OCI-LY7 (cell line): ENCODE results near the gene NUCB1. TPM values are rescaled to one million over a fixed set of nuclear protein-coding genes. Genes with fewer than 3 reads are reported as not detected.
A peak's percentile ranks its signal among the peaks of the same experiment; 100 is the strongest.

ENCODE experiments used
- BruUV-seq: library from RNA; stranded (reverse); fragments of 400-500 nt; replicated peaks from 2 replicates; lab custom pipeline; 2021; lab: Mats Ljungman, UMichigan
- CTCF ChIA-PET: fragments of 300-600 bp; sonication (Branson Sonifier 250); formaldehyde crosslinking; loops from one replicate; lab custom pipeline; 2022; ENCODE audit warnings: antibody characterized with exemption; ENCODE audit not compliant: unreplicated experiment; lab: Charles Lee
- POLR2A ChIA-PET: fragments of 300-600 bp; sonication (Branson Sonifier 250); formaldehyde crosslinking; loops from one replicate; lab custom pipeline; 2022; ENCODE audit warnings: antibody characterized with exemption; lab: Charles Lee
- DNase-seq: peaks from one replicate; pipeline ENCODE4 v3.0.0-alpha.2; 2015; ENCODE audit warnings: low spot score
- H2AFZ ChIP-seq: fragments of 200-600 bp; sonication (generic), shearing (Covaris generic); 2 replicates; pipeline ENCODE4 v1.6.1; 2014; ENCODE audit warnings: mild to moderate bottlenecking, antibody characterized with exemption, low read length, moderate library complexity
- H3K27ac ChIP-seq: fragments of 200-600 bp; sonication (generic); 2 replicates; pipeline ENCODE4 v1.5.1; 2014; ENCODE audit warnings: mixed run types, low read depth, mild to moderate bottlenecking, moderate library complexity, low read length, inconsistent platforms; ENCODE audit not compliant: poor library complexity, severe bottlenecking
- H3K36me3 ChIP-seq: fragments of 200-600 bp; sonication (generic); 2 replicates; pipeline ENCODE4 v1.6.1; 2014; ENCODE audit warnings: mild to moderate bottlenecking, antibody characterized with exemption, low read length, moderate library complexity, mixed read lengths; ENCODE audit not compliant: insufficient read depth
- H3K4me1 ChIP-seq: fragments of 200-600 bp; sonication (generic); 2 replicates; pipeline ENCODE4 v1.5.1; 2014; ENCODE audit warnings: mild to moderate bottlenecking, low read length; ENCODE audit not compliant: insufficient read depth, poor library complexity, severe bottlenecking
- H3K4me2 ChIP-seq: fragments of 200-600 bp; sonication (generic); 2 replicates; pipeline ENCODE4 v1.6.1; 2014; ENCODE audit warnings: mild to moderate bottlenecking, low read length
- H3K4me3 ChIP-seq: fragments of 200-600 bp; sonication (generic); 2 replicates; pipeline ENCODE4 v1.5.1; 2014; ENCODE audit warnings: mild to moderate bottlenecking, low read depth, low read length; ENCODE audit not compliant: poor library complexity, severe bottlenecking
- H3K79me2 ChIP-seq: fragments of 200-600 bp; sonication (generic); 2 replicates; pipeline ENCODE4 v1.6.1; 2016; ENCODE audit warnings: low read depth, mild to moderate bottlenecking, low read length, moderate library complexity, mixed read lengths; ENCODE audit not compliant: insufficient read depth
- H3K9me2 ChIP-seq: fragments of 200-600 bp; sonication (generic); 2 replicates; pipeline ENCODE4 v1.6.1; 2016; ENCODE audit warnings: mild to moderate bottlenecking, low read length, mixed read lengths; ENCODE audit not compliant: insufficient read depth
- H3K9me3 ChIP-seq: fragments of 200-600 bp; sonication (generic); 2 replicates; pipeline ENCODE4 v1.6.1; 2014; ENCODE audit warnings: mild to moderate bottlenecking, mixed run types, low read length, mixed read lengths
- H4K20me1 ChIP-seq: fragments of 200-600 bp; sonication (generic); 2 replicates; pipeline ENCODE4 v1.6.1; 2014; ENCODE audit warnings: mild to moderate bottlenecking, antibody characterized with exemption, low read length, moderate library complexity, mixed read lengths; ENCODE audit not compliant: insufficient read depth
- EZH2phosphoT487 ChIP-seq: fragments of 200-600 bp; sonication (generic); IDR thresholded peaks from 2 replicates; pipeline ENCODE4 v1.6.1; 2018; ENCODE audit warnings: low read depth, borderline replicate concordance, mild to moderate bottlenecking, mixed run types, antibody characterized with exemption, low read length, moderate library complexity, mixed read lengths
- intact Hi-C: fragments of 100-400 bp; cut with micrococcal nuclease; formaldehyde crosslinking; loops from one replicate; pipeline ENCODE4 v1.10.0; 2022; ENCODE audit not compliant: unreplicated experiment
- total RNA-seq, 2 experiments: library from RNA; depleted of rRNA in 1 of 2; stranded (reverse); fragments of >200 nt in 1 of 2; shearing (Covaris generic) in 1 of 2; gene quantifications; 2 replicates each; pipeline ENCODE4 v1.2.3, GENCODE V29; 2014 to 2022
- TF ChIP-seq, protein P1 (sequence below): fragments of 200-600 bp; sonication (generic); conservative IDR thresholded peaks from 2 replicates; pipeline ENCODE4 v1.5.1; 2014; ENCODE audit warnings: mild to moderate bottlenecking, antibody characterized with exemption, low read length, moderate library complexity, mixed read lengths

The NUCB1 gene
- total RNA-seq, 2 experiments from 2014 or later, result 73.6 to 88.7 TPM

GRCh38 chr19:48910803-48911202 lies 10.7 kb downstream of the NUCB1 start:
- H2AFZ ChIP-seq, result no peak overlapping the region
- no peak overlapping the region for H3K4me2 ChIP-seq
- no peak overlapping the region for H3K4me3 ChIP-seq
- H3K4me1 ChIP-seq, result peaks cover 4% of the 10 kb centered on the region
- intact Hi-C loops, result no loop called here
- H4K20me1 ChIP-seq, result no peaks in the 10 kb centered on the region
- H3K79me2 ChIP-seq, result no peaks in the 10 kb centered on the region
- DNase-seq, result no peak
- no peak for TF ChIP-seq EZH2phosphoT487
- H3K9me3 ChIP-seq, result no peaks in the 10 kb centered on the region
- CTCF ChIA-PET, result no interaction called here
- no peaks in the 10 kb centered on the region for H3K9me2 ChIP-seq
- POLR2A ChIA-PET, result no interaction called here
- H3K27ac ChIP-seq, result no peak overlapping the region
- BruUV-seq, result no TSS peak
- peaks cover 89% of the 10 kb centered on the region for H3K36me3 ChIP-seq

- TF ChIP-seq, protein P1, sequence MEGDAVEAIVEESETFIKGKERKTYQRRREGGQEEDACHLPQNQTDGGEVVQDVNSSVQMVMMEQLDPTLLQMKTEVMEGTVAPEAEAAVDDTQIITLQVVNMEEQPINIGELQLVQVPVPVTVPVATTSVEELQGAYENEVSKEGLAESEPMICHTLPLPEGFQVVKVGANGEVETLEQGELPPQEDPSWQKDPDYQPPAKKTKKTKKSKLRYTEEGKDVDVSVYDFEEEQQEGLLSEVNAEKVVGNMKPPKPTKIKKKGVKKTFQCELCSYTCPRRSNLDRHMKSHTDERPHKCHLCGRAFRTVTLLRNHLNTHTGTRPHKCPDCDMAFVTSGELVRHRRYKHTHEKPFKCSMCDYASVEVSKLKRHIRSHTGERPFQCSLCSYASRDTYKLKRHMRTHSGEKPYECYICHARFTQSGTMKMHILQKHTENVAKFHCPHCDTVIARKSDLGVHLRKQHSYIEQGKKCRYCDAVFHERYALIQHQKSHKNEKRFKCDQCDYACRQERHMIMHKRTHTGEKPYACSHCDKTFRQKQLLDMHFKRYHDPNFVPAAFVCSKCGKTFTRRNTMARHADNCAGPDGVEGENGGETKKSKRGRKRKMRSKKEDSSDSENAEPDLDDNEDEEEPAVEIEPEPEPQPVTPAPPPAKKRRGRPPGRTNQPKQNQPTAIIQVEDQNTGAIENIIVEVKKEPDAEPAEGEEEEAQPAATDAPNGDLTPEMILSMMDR, result no peak
- TF ChIP-seq EZH2phosphoT487, result no peak
- POLR2A ChIA-PET, result no interaction called here
- peaks cover 73% of the 10 kb centered on the region for H3K36me3 ChIP-seq
- peak; percentile 63 for DNase-seq
- H3K27ac ChIP-seq, result no peak overlapping the region
- no peaks in the 10 kb centered on the region for H3K79me2 ChIP-seq
- H3K4me2 ChIP-seq, result no peak overlapping the region
- no peak overlapping the region for H2AFZ ChIP-seq
- H3K9me3 ChIP-seq, result no peaks in the 10 kb centered on the region
- no peak overlapping the region for H3K4me3 ChIP-seq
- H3K9me2 ChIP-seq, result no peaks in the 10 kb centered on the region
- intact Hi-C loops, result no loop called here
- no TSS peak for BruUV-seq
- H3K4me1 ChIP-seq, result peaks cover 17% of the 10 kb centered on the region
- CTCF ChIA-PET, result no interaction called here
- H4K20me1 ChIP-seq, result no peaks in the 10 kb centered on the region
Observed at GRCh38 chr19:48913114-48913889, 13.2 kb downstream of the NUCB1 start.

GRCh38 chr19:48914181-48914580 lies 14.1 kb downstream of the NUCB1 start:
- Histone ChIP-seq H3K27ac (no peak overlapping the region), H3K79me2 (no peaks in the 10 kb centered on the region), H4K20me1 (no peaks in the 10 kb centered on the region), H3K9me2 (no peaks in the 10 kb centered on the region), H3K9me3 (no peaks in the 10 kb centered on the region), H2AFZ (no peak overlapping the region), H3K36me3 (peaks cover 69% of the 10 kb centered on the region), H3K4me1 (peaks cover 21% of the 10 kb centered on the region), H3K4me3 (no peak overlapping the region), H3K4me2 (no peak overlapping the region)
- ChIA-PET POLR2A (interaction anchor here (0.6 kb wide), 1 partner anchor 28 kb away, joined by 3 read pairs; no protein-coding TSS in a partner anchor), CTCF (no interaction called here)
- intact Hi-C loops, result no loop called here
- TF ChIP-seq EZH2phosphoT487, result no peak
- TF ChIP-seq, protein P1, result no peak
- DNase-seq, result no peak
- BruUV-seq, result no TSS peak
